ENCODE data around the gene TNFAIP1.
A peak's percentile ranks its signal among the peaks of the same experiment; 100 is the strongest.

The TNFAIP1 gene

GRCh38 chr17:28345419-28346198, 10.0 kb downstream of the TNFAIP1 start:
- TF ChIP-seq GATA1 (IDR thresholded peaks at IDR 0.05; ENCODE audit: low read depth, low read length): no peak
- no peak for TF ChIP-seq POLR2A (IDR thresholded peaks at IDR 0.05; ENCODE audit: low read length)
- no peak for DNase-seq

GRCh38 chr17:28346199-28346580, 10.6 kb downstream of the TNFAIP1 start:
- TF ChIP-seq POLR2A (IDR thresholded peaks at IDR 0.05; ENCODE audit: low read length) (no peak), GATA1 (IDR thresholded peaks at IDR 0.05; ENCODE audit: low read depth, low read length) (no peak)

GRCh38 chr17:28346746-28347246, 11.2 kb downstream of the TNFAIP1 start:
- TF ChIP-seq GATA1 (IDR thresholded peaks at IDR 0.05; ENCODE audit: low read depth, low read length) (no peak), POLR2A (IDR thresholded peaks at IDR 0.05; ENCODE audit: low read length) (no peak)
- peak in 1 of 2 experiments; percentile 26 for DNase-seq

More at GRCh38 chr17:28346199-28346580, 10.6 kb downstream of the TNFAIP1 start:
- DNase-seq: no peak

- DNase-seq: no peak
- TF ChIP-seq GATA1 (IDR thresholded peaks at IDR 0.05; ENCODE audit: low read depth, low read length) (no peak), POLR2A (IDR thresholded peaks at IDR 0.05; ENCODE audit: low read length) (peak; percentile 15)
These were observed 11.8 kb downstream of the TNFAIP1 start for GRCh38 chr17:28347261-28347891.

- DNase-seq: no peak
- no peak for TF ChIP-seq POLR2A (IDR thresholded peaks at IDR 0.05; ENCODE audit: low read length)
- TF ChIP-seq GATA1 (IDR thresholded peaks at IDR 0.05; ENCODE audit: low read depth, low read length): no peak
These were observed 13.4 kb downstream of the TNFAIP1 start for GRCh38 chr17:28348979-28349378.

GRCh38 chr17:28350271-28350670, 14.7 kb downstream of the TNFAIP1 start:
- DNase-seq: no peak

GRCh38 chr17:28357061-28357900, 21.7 kb downstream of the TNFAIP1 start, which contains the start of gene POLDIP2:
POLDIP2 (minus strand) TSS chr17:28357527; CDS start chr17:28357448, 79 bp downstream.
- TF ChIP-seq GATA1 (IDR thresholded peaks at IDR 0.05; ENCODE audit: low read depth, low read length): no peak
- peak; percentile 96 for TF ChIP-seq POLR2A (IDR thresholded peaks at IDR 0.05; ENCODE audit: low read length)
- DNase-seq: peak; percentile 97 to 98

More at GRCh38 chr17:28350271-28350670, 14.7 kb downstream of the TNFAIP1 start:
- TF ChIP-seq POLR2A (IDR thresholded peaks at IDR 0.05; ENCODE audit: low read length) (no peak), GATA1 (IDR thresholded peaks at IDR 0.05; ENCODE audit: low read depth, low read length) (no peak)

- TF ChIP-seq GATA1 (IDR thresholded peaks at IDR 0.05; ENCODE audit: low read depth, low read length): no peak
- no peak for TF ChIP-seq POLR2A (IDR thresholded peaks at IDR 0.05; ENCODE audit: low read length)
- DNase-seq: no peak
These were observed 22.3 kb downstream of the TNFAIP1 start for GRCh38 chr17:28357901-28358197.

- no peak for TF ChIP-seq GATA1 (IDR thresholded peaks at IDR 0.05; ENCODE audit: low read depth, low read length)
- TF ChIP-seq POLR2A (IDR thresholded peaks at IDR 0.05; ENCODE audit: low read length): no peak
- DNase-seq: no peak
These were observed 27.6 kb downstream of the TNFAIP1 start for GRCh38 chr17:28363186-28363585.

- DNase-seq: no peak
- TF ChIP-seq GATA1 (IDR thresholded peaks at IDR 0.05; ENCODE audit: low read depth, low read length) (no peak), POLR2A (IDR thresholded peaks at IDR 0.05; ENCODE audit: low read length) (no peak)
These were observed 28.5 kb downstream of the TNFAIP1 start for GRCh38 chr17:28363776-28364650.

GRCh38 chr17:28364665-28365363, 29.3 kb downstream of the TNFAIP1 start, which contains the start of gene SEBOX:
SEBOX (minus strand) TSS chr17:28365199; CDS start chr17:28365151, 48 bp downstream.
- DNase-seq: no peak
- TF ChIP-seq GATA1 (IDR thresholded peaks at IDR 0.05; ENCODE audit: low read depth, low read length): no peak
- TF ChIP-seq POLR2A (IDR thresholded peaks at IDR 0.05; ENCODE audit: low read length): no peak

GRCh38 chr17:28365487-28365886, 29.9 kb downstream of the TNFAIP1 start:
- TF ChIP-seq POLR2A (IDR thresholded peaks at IDR 0.05; ENCODE audit: low read length): no peak
- no peak for TF ChIP-seq GATA1 (IDR thresholded peaks at IDR 0.05; ENCODE audit: low read depth, low read length)
- no peak for DNase-seq
